K562 (cell line): ENCODE measurements around the gene CRAMP1. TPM values are rescaled to one million over a fixed set of nuclear protein-coding genes. Genes with fewer than 3 reads are reported as not detected.

ENCODE experiments used
- ARHGAP35 ChIP-seq: fragments of 450-650 bp; IDR thresholded peaks from 2 replicates; pipeline ENCODE4 v1.6.1; 2018; ENCODE audit not compliant: partially characterized antibody
- ATF1 ChIP-seq, 2 experiments: fragments of 450-650 bp in 1 of 2; IDR thresholded peaks; 2 replicates each; pipeline ENCODE4 v1.6.1; 2016; ENCODE audit warnings: missing compliant biosample characterization in 1 of 2, missing genetic modification characterization in 1 of 2
- ID3 ChIP-seq, 2 experiments: fragments of 250-450 bp in 1 of 2; fragments of 450-650 bp in 1 of 2; sonication (Bioruptor Pico) in 1 of 2; IDR thresholded peaks; 2 replicates each; pipeline versions ENCODE4 v1.6.1 to v1.8.0; 2016 to 2021; ENCODE audit warnings: mild to moderate bottlenecking in 2 of 2, moderate library complexity in 2 of 2, missing compliant biosample characterization in 1 of 2, missing genetic modification characterization in 1 of 2
- MLLT1 ChIP-seq, 2 experiments: fragments of 450-650 bp; IDR thresholded peaks; 2 replicates each; pipeline ENCODE4 v1.6.1; 2016
- POLR2A ChIP-seq: fragments of 450-650 bp; conservative IDR thresholded peaks from 2 replicates; pipeline ENCODE4 v1.6.1; 2016
- SIN3B ChIP-seq: fragments of 450-650 bp; IDR thresholded peaks from 2 replicates; pipeline ENCODE4 v1.6.1; 2017; ENCODE audit warnings: low read depth, mild to moderate bottlenecking, moderate library complexity
- SMAD4 ChIP-seq: fragments of 250-450 bp; sonication (Bioruptor Pico); conservative IDR thresholded peaks from 2 replicates; pipeline ENCODE4 v1.8.0; 2021; ENCODE audit warnings: inconsistent platforms, mild to moderate bottlenecking, moderate library complexity
- ZBTB1 ChIP-seq: sonication (generic); formaldehyde crosslinking; IDR thresholded peaks from 2 replicates; pipeline ENCODE4 v1.8.1; 2023; ENCODE audit warnings: missing genetic modification reagents, low read depth, mild to moderate bottlenecking, borderline replicate concordance
- ZBTB8A ChIP-seq: fragments of 450-650 bp; IDR thresholded peaks from 2 replicates; pipeline ENCODE4 v1.6.1; 2018; ENCODE audit warnings: mild to moderate bottlenecking, moderate library complexity; ENCODE audit not compliant: partially characterized antibody
- ZFP1 ChIP-seq: fragments of 450-650 bp; formaldehyde crosslinking; IDR thresholded peaks from 2 replicates; pipeline ENCODE4 v1.4.0; 2020; ENCODE audit warnings: mild to moderate bottlenecking, mixed read lengths
- ZFP30 ChIP-seq: fragments of 250-450 bp; sonication (Bioruptor Pico); IDR thresholded peaks from 2 replicates; pipeline ENCODE4 v1.8.0; 2022; ENCODE audit warnings: moderate library complexity, mild to moderate bottlenecking, inconsistent platforms, borderline replicate concordance
- ZFX ChIP-seq: sonication (generic); formaldehyde crosslinking; IDR thresholded peaks from 2 replicates; pipeline ENCODE4 v1.8.0; 2022; ENCODE audit warnings: mild to moderate bottlenecking, missing genetic modification reagents, moderate library complexity
- ZZZ3 ChIP-seq: fragments of 450-650 bp; IDR thresholded peaks from 2 replicates; pipeline ENCODE4 v1.6.1; 2016; ENCODE audit warnings: antibody characterized with exemption, mild to moderate bottlenecking, moderate library complexity
- polyA plus RNA-seq, 8 experiments: library from polyadenylated mRNA; depleted of rRNA in 4 of 8; stranded (reverse) in 5 of 8; unstranded in 3 of 8; fragments of >200 nt; fragmentation: Nextera tagmentation in 2 of 8; fragmentation: Illumina TruSeq in 1 of 8; extraction: Ambion mirVana in 2 of 8; extraction: Trizol in 1 of 8; gene quantifications; 2 replicates each; pipeline versions ENCODE4 v1.2.1 to v1.2.3, GENCODE V29; 2011 to 2014; ENCODE audit warnings: inconsistent platforms in 1 of 8, missing spikeins in 1 of 8
- total RNA-seq, 7 experiments: library from RNA; depleted of rRNA in 6 of 7; stranded (reverse); fragments of >200 nt in 6 of 7; fragmentation: Illumina TruSeq in 2 of 7; extraction: Trizol in 2 of 7; gene quantifications; 2 replicates each; pipeline versions ENCODE4 v1.2.1 to v1.2.3, GENCODE V29; 2011 to 2021; ENCODE audit warnings: low replicate concordance in 1 of 7
- TF ChIP-seq, protein P1 (sequence below): fragments of 200-400 bp; formaldehyde crosslinking; IDR thresholded peaks from 2 replicates; pipeline ENCODE4 v1.6.1; 2017; ENCODE audit warnings: mild to moderate bottlenecking, low read depth, low read length, moderate library complexity
- TF ChIP-seq, protein P2 (sequence below): IDR thresholded peaks from 2 replicates; pipeline ENCODE4 v1.6.1; 2012; ENCODE audit warnings: low read depth, low read length, improper control_type of control experiment, borderline replicate concordance
- TF ChIP-seq, protein P3 (sequence below), 2 experiments: fragments of 450-650 bp; conservative IDR thresholded peaks; 2 replicates each; pipeline ENCODE4 v1.6.1; 2017; ENCODE audit warnings: mild to moderate bottlenecking in 2 of 2, moderate library complexity in 2 of 2
- TF ChIP-seq, protein P4 (sequence below): fragments of 450-650 bp; formaldehyde crosslinking; IDR thresholded peaks from 2 replicates; pipeline ENCODE4 v1.4.0; 2020; ENCODE audit warnings: mild to moderate bottlenecking, mixed read lengths

CRAMP1 gene
- total and polyA plus RNA-seq, 9 of the 15 experiments (the other 6 are each of a cell fraction or from before 2014, with no cell fraction given): 0.52 to 20.8 (median 7.5) TPM

DNA sequence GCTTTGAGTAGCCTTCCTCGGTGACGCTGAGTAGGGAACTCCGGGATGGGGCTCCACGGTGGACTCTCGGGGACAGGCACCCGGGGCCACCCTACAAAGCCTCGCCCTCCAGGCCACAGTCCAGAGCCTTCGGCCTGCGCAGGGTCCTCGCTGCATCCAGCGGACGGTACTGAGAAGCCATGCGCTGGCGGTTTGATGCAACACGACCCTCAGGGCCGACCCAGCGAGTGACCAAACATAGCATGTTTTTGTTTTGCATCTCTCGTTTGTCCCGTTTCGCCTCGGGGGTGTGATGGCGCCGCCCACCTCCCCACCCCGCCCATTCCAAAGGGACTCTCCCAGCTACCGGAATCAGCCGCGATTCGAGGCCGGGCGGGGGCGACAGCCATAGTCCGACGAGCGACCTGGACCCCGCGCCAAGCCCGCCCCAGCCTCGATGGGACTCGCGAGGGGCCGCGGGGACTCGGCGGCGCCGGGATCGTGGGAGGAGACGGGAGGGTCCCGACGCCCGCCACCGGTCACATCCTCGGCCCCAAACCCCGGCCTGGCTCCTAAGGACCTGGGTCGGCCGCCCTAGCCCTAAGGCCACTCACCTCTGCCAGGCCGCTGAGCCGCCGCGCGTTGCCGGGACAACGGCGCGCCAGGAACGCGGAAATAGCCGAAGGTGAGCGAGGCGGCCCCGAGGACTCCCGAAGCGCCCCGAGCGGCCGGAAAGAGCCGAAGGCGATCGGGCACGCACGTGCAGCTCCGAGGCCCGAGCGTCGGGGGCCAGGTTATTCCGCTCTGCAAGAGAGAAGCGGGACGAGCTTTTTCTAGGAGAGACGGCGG lies 1.9 kb upstream of the CRAMP1 start (continued):
- TF ChIP-seq SIN3B (peak; percentile 46; the same call in 1 of the 2 replicates), ARHGAP35 (no peak), ZFP1 (CRISPR knock-in tag) (no peak), ZBTB8A (no peak), ZFP30 (no peak), ZZZ3 (no peak), ZFX (CRISPR knock-in tag) (peak; percentile 92), ID3 (CRISPR knock-in tag; IDR thresholded peaks at IDR 0.05) (no peak), ID3 (tag; IDR thresholded peaks at IDR 0.05) (no peak), SMAD4 (CRISPR knock-in tag) (no peak), POLR2A (peak; percentile 20; the same call in 1 of the 2 replicates), ZBTB1 (CRISPR knock-in tag) (peak; percentile 20; the same call in 1 of the 2 replicates), ATF1 (CRISPR knock-in tag; IDR thresholded peaks at IDR 0.05) (no peak), ATF1 (tag; IDR thresholded peaks at IDR 0.05) (peak; percentile 22; the same call in 1 of the 2 replicates), MLLT1 (IDR thresholded peaks at IDR 0.05) (no peak)
- TF ChIP-seq, protein P1, sequence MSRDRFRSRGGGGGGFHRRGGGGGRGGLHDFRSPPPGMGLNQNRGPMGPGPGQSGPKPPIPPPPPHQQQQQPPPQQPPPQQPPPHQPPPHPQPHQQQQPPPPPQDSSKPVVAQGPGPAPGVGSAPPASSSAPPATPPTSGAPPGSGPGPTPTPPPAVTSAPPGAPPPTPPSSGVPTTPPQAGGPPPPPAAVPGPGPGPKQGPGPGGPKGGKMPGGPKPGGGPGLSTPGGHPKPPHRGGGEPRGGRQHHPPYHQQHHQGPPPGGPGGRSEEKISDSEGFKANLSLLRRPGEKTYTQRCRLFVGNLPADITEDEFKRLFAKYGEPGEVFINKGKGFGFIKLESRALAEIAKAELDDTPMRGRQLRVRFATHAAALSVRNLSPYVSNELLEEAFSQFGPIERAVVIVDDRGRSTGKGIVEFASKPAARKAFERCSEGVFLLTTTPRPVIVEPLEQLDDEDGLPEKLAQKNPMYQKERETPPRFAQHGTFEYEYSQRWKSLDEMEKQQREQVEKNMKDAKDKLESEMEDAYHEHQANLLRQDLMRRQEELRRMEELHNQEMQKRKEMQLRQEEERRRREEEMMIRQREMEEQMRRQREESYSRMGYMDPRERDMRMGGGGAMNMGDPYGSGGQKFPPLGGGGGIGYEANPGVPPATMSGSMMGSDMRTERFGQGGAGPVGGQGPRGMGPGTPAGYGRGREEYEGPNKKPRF: no peak
- TF ChIP-seq, protein P2, sequence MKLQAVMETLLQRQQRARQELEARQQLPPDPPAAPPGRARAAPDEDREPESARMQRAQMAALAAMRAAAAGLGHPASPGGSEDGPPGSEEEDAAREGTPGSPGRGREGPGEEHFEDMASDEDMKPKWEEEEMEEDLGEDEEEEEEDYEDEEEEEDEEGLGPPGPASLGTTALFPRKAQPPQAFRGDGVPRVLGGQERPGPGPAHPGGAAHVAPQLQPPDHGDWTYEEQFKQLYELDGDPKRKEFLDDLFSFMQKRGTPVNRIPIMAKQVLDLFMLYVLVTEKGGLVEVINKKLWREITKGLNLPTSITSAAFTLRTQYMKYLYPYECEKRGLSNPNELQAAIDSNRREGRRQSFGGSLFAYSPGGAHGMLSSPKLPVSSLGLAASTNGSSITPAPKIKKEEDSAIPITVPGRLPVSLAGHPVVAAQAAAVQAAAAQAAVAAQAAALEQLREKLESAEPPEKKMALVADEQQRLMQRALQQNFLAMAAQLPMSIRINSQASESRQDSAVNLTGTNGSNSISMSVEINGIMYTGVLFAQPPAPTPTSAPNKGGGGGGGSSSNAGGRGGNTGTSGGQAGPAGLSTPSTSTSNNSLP: no peak
- TF ChIP-seq, protein P3, sequence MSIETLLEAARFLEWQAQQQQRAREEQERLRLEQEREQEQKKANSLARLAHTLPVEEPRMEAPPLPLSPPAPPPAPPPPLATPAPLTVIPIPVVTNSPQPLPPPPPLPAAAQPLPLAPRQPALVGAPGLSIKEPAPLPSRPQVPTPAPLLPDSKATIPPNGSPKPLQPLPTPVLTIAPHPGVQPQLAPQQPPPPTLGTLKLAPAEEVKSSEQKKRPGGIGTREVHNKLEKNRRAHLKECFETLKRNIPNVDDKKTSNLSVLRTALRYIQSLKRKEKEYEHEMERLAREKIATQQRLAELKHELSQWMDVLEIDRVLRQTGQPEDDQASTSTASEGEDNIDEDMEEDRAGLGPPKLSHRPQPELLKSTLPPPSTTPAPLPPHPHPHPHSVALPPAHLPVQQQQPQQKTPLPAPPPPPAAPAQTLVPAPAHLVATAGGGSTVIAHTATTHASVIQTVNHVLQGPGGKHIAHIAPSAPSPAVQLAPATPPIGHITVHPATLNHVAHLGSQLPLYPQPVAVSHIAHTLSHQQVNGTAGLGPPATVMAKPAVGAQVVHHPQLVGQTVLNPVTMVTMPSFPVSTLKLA (conservative IDR thresholded peaks at IDR 0.05): peak; percentile 94 to 96
- TF ChIP-seq, protein P4, sequence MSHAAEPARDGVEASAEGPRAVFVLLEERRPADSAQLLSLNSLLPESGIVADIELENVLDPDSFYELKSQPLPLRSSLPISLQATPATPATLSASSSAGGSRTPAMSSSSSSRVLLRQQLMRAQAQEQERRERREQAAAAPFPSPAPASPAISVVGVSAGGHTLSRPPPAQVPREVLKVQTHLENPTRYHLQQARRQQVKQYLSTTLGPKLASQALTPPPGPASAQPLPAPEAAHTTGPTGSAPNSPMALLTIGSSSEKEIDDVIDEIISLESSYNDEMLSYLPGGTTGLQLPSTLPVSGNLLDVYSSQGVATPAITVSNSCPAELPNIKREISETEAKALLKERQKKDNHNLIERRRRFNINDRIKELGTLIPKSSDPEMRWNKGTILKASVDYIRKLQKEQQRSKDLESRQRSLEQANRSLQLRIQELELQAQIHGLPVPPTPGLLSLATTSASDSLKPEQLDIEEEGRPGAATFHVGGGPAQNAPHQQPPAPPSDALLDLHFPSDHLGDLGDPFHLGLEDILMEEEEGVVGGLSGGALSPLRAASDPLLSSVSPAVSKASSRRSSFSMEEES (CRISPR knock-in tag): no peak
